Caco-2 (cell line): ENCODE results near the gene PPP1R9A. TPM values are rescaled to one million over a fixed set of nuclear protein-coding genes. Genes with fewer than 3 reads are reported as not detected.

Source experiments
- BruUV-seq: library from RNA; stranded (reverse); fragments of 400-500 nt; replicated peaks from 2 replicates; lab custom pipeline; 2021; lab: Mats Ljungman, UMichigan
- CTCF ChIA-PET: fragments of 300-600 bp; sonication (Branson Sonifier 250); formaldehyde crosslinking; loops from one replicate; lab custom pipeline; 2022; ENCODE audit warnings: antibody characterized with exemption; lab: Charles Lee
- POLR2A ChIA-PET: fragments of 300-600 bp; sonication (Branson Sonifier 250); formaldehyde crosslinking; loops from one replicate; lab custom pipeline; 2022; ENCODE audit warnings: antibody characterized with exemption; lab: Charles Lee
- DNase-seq, 2 experiments: peaks; one replicate each; pipeline versions ENCODE4 v3.0.0 to v3.0.0-alpha.2; 2020 to 2022
- H3K27me3 ChIP-seq: replicated peaks from 2 replicates; pipeline ENCODE4 v1.6.0; 2011; ENCODE audit warnings: low read length; ENCODE audit not compliant: control insufficient read depth, insufficient read depth
- H3K36me3 ChIP-seq: 2 replicates; pipeline ENCODE4 v1.5.1; 2011; ENCODE audit warnings: low read length; ENCODE audit not compliant: control insufficient read depth, insufficient read depth
- H3K4me1 ChIP-seq: fragments of 250-450 bp; sonication (Bioruptor Pico); 2 replicates; pipeline ENCODE4 v1.5.1; 2020; ENCODE audit warnings: mild to moderate bottlenecking
- H3K4me3 ChIP-seq: 2 replicates; pipeline ENCODE4 v1.5.1; 2011; ENCODE audit warnings: low read depth, mild to moderate bottlenecking, control low read depth, low read length
- H3K9me3 ChIP-seq: fragments of 250-450 bp; sonication (Bioruptor Pico); 2 replicates; pipeline ENCODE4 v1.5.1; 2020; ENCODE audit warnings: mild to moderate bottlenecking, moderate library complexity
- H3K27ac Mint-ChIP-seq: one replicate; pipeline ENCODE4 v1.8.0; 2022; ENCODE audit warnings: mixed read lengths; ENCODE audit not compliant: unreplicated experiment
- H3K27me3 Mint-ChIP-seq: one replicate; pipeline ENCODE4 v1.8.0; 2022; ENCODE audit warnings: mixed read lengths; ENCODE audit not compliant: insufficient read depth, unreplicated experiment
- H3K36me3 Mint-ChIP-seq: one replicate; pipeline ENCODE4 v1.8.0; 2022; ENCODE audit warnings: mild to moderate bottlenecking, mixed read lengths; ENCODE audit not compliant: insufficient read depth, unreplicated experiment
- H3K4me1 Mint-ChIP-seq: one replicate; pipeline ENCODE4 v1.8.0; 2022; ENCODE audit warnings: low read depth, mixed read lengths; ENCODE audit not compliant: unreplicated experiment
- H3K4me3 Mint-ChIP-seq: one replicate; pipeline ENCODE4 v1.8.0; 2022; ENCODE audit warnings: mild to moderate bottlenecking, moderate library complexity, mixed read lengths; ENCODE audit not compliant: unreplicated experiment
- H3K9me3 Mint-ChIP-seq: one replicate; pipeline ENCODE4 v1.8.0; 2022; ENCODE audit warnings: mixed read lengths; ENCODE audit not compliant: unreplicated experiment
- CTCF ChIP-seq, 2 experiments: fragments of 200-600 bp in 1 of 2; IDR thresholded peaks; 1 replicate in 1 of 2; 2 replicates in 1 of 2; pipeline versions ENCODE4 v1.5.1 to v1.8.0; 2011 to 2022; ENCODE audit warnings: antibody characterized with exemption in 1 of 2, control low read depth in 1 of 2, inconsistent platforms in 1 of 2, low read depth in 1 of 2, low read length in 1 of 2, mild to moderate bottlenecking in 1 of 2, moderate library complexity in 1 of 2; ENCODE audit not compliant: insufficient read depth in 1 of 2, severe bottlenecking in 1 of 2, unreplicated experiment in 1 of 2
- intact Hi-C: fragments of 100-400 bp; cut with micrococcal nuclease; formaldehyde crosslinking; loops from one replicate; pipeline ENCODE4 v1.10.0; 2022; ENCODE audit not compliant: unreplicated experiment
- total RNA-seq: library from RNA; stranded (reverse); gene quantifications from 2 replicates; pipeline ENCODE4 v1.2.3, GENCODE V29; 2022

Gene PPP1R9A
- total RNA-seq, 1 experiment from 2014 or later: 37.4 TPM

GRCh38 chr7:95066737-95067530, 159.5 kb downstream of the PPP1R9A start:
- no peaks in the 10 kb centered on the region for H3K27me3 ChIP-seq
- intact Hi-C loops: no loop called here
- BruUV-seq: no TSS peak
- ChIA-PET POLR2A (no interaction called here), CTCF (no interaction called here)
- TF ChIP-seq CTCF (IDR thresholded peaks at IDR 0.05; ENCODE audit: insufficient read depth in 1 of 2, low read depth in 1 of 2, low read length in 1 of 2, severe bottlenecking in 1 of 2, unreplicated experiment in 1 of 2): no peak
- Mint-ChIP-seq H3K4me3 (no peak overlapping the region), H3K9me3 (no peaks in the 10 kb centered on the region), H3K4me1 (peaks cover 10% of the 10 kb centered on the region), H3K27me3 (no peaks in the 10 kb centered on the region), H3K36me3 (no peaks in the 10 kb centered on the region), H3K27ac (no peak overlapping the region)
- H3K36me3 ChIP-seq: no peaks in the 10 kb centered on the region
- no peak overlapping the region for H3K4me3 ChIP-seq
- no peaks in the 10 kb centered on the region for H3K9me3 ChIP-seq
- no peaks in the 10 kb centered on the region for H3K4me1 ChIP-seq
- DNase-seq: no peak

GRCh38 chr7:95088536-95089215, 181.3 kb downstream of the PPP1R9A start:
- H3K27me3 Mint-ChIP-seq: no peaks in the 10 kb centered on the region
- intact Hi-C loops: no loop called here
- CTCF ChIA-PET: no interaction called here
- POLR2A ChIA-PET: no interaction called here
- Histone ChIP-seq H3K36me3 (no peaks in the 10 kb centered on the region), H3K4me3 (no peak overlapping the region), H3K4me1 (peaks cover 10% of the 10 kb centered on the region; the same call in 1 of the 2 replicates), H3K27me3 (no peaks in the 10 kb centered on the region), H3K9me3 (no peaks in the 10 kb centered on the region)
- no peak overlapping the region for H3K4me3 Mint-ChIP-seq
- H3K9me3 Mint-ChIP-seq: no peaks in the 10 kb centered on the region
- peaks cover 7% of the 10 kb centered on the region for H3K4me1 Mint-ChIP-seq
- peak overlapping the region; percentile 70 for H3K27ac Mint-ChIP-seq
- no TSS peak for BruUV-seq
- no peak for TF ChIP-seq CTCF (IDR thresholded peaks at IDR 0.05; ENCODE audit: insufficient read depth in 1 of 2, low read depth in 1 of 2, low read length in 1 of 2, severe bottlenecking in 1 of 2, unreplicated experiment in 1 of 2)
- peaks cover 8% of the 10 kb centered on the region for H3K36me3 Mint-ChIP-seq
- DNase-seq: no peak

DNA sequence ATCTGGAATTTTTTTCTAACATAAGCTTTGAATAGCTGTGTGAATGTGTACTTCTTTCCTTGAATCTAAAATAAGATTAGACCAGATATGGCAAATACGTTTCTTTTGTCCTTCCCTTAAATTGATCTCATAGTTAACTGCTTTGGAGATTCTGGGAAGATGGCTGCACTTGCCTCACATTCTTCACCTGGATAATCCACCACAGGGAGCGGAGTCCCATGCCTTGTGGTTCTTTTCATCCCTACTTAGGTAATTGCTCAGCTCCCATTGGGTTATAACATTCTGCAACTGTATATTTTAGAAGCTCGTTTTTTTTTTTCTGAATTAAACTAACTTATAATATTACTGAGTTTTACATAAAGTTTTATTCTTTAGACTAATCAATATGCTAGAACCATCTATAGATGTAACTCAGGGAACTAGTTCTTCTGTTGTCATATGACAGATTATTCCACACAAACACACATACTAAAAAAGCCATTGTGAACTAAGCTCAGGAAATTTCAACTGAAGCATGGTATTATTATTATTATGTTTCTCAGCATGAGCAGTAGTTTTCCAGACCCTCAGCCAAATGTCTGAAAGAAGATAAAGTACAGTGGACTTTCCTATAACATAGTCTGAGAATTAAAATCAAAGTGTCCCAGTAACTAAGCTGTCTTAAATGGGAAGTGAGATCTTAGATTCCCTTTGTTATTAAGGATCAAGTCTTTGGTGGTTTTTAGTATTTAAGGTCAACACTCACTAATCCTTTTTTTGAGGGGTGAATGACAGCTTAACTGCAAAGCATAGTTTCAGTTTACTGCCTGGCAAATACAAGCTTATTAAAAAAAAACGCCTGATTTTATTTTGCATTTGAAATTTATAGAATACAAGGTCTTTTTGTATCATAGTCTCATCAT, 182.3 kb downstream of the PPP1R9A start:
- H3K9me3 Mint-ChIP-seq: no peaks in the 10 kb centered on the region
- H3K4me1 Mint-ChIP-seq: peaks cover 7% of the 10 kb centered on the region
- Histone ChIP-seq H3K27me3 (no peaks in the 10 kb centered on the region), H3K4me3 (no peak overlapping the region), H3K36me3 (no peaks in the 10 kb centered on the region), H3K4me1 (peaks cover 10% of the 10 kb centered on the region; the same call in 1 of the 2 replicates), H3K9me3 (no peaks in the 10 kb centered on the region)
- H3K27me3 Mint-ChIP-seq: no peaks in the 10 kb centered on the region
- CTCF ChIA-PET: no interaction called here
- DNase-seq: no peak
- POLR2A ChIA-PET: no interaction called here
- BruUV-seq: no TSS peak
- TF ChIP-seq CTCF (IDR thresholded peaks at IDR 0.05; ENCODE audit: insufficient read depth in 1 of 2, low read depth in 1 of 2, low read length in 1 of 2, severe bottlenecking in 1 of 2, unreplicated experiment in 1 of 2): no peak
- no peak overlapping the region for H3K27ac Mint-ChIP-seq
- intact Hi-C loops: no loop called here
- no peak overlapping the region for H3K4me3 Mint-ChIP-seq
- peaks cover 8% of the 10 kb centered on the region for H3K36me3 Mint-ChIP-seq
